GM21529 (cell line): Measurements from ENCODE around the gene ZNF567.

ENCODE experiments used
- ATAC-seq: cut with Tn5 transposase; IDR thresholded peaks from one replicate; pipeline ENCODE4 v1.9.1; 2021; ENCODE audit not compliant: unreplicated experiment

The ZNF567 gene

GRCh38 chr19:36750066-36750691, 62.8 kb downstream of the ZNF567 start:
- no peak for ATAC-seq
